ENCODE measurements around the gene RAB6A.

- no peak for TF ChIP-seq CTCF (IDR thresholded peaks at IDR 0.05)
- TF ChIP-seq ZFX (IDR thresholded peaks at IDR 0.05; ENCODE audit: borderline replicate concordance) = no peak
Measured at GRCh38 chr11:73662445-73663157, 98.3 kb downstream of the RAB6A start.
